Activated CD8-positive, alpha-beta memory T cell treated with anti-CD3 and anti-CD28 coated beads, Interleukin-2, amount 50 U/mL, for 1 hour (primary cell): Measurements from ENCODE around the gene MTIF3.
"Not testable (repeated sequence)": the region's sequence is repeated elsewhere in the genome, so short reads cannot be mapped to it uniquely, and the experiment has no call there.

Experiments
- DNase-seq: peaks from one replicate; pipeline ENCODE4 v3.0.0-alpha.2; 2020; ENCODE audit errors: extremely low read depth

Gene MTIF3

DNA sequence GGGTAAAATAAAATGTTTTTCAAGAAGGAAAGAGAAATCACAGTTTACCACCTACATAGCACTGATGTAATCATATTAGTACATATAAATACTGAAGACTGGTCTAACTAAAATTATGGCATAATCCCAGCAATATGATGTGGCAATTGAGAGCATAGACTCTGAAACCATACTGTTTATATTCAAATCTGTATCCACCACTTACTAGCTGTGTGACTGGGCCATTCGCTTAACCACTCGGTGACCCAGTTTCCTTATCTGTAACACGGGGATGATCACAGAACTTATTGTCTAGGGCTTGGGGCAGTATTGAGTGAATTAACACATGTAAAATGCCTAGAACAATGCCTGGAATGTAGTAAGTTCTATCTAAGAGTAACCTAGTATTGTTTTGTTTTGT is 39.0 kb downstream of the MTIF3 start:
- DNase-seq, result no peak

DNA sequence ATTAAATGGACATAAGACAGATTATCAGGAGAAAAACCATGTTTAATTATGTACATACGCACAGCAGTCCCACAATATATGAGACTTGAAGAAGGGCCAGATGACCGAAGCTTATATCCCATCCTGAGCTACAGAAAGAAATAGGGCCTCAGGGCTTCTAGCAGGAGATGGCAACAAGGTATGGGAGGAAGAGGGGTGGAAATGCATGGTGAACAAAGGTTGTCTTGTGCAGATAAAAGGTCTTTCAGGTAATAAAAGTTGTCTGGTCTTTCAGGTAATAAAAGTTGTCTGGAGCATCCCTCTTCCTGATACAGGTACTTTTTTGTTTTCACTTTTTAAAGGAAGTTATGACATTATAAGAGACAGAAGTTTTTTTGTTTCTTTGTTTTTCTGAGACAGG is 41.4 kb downstream of the MTIF3 start:
- DNase-seq, result no peak

DNA sequence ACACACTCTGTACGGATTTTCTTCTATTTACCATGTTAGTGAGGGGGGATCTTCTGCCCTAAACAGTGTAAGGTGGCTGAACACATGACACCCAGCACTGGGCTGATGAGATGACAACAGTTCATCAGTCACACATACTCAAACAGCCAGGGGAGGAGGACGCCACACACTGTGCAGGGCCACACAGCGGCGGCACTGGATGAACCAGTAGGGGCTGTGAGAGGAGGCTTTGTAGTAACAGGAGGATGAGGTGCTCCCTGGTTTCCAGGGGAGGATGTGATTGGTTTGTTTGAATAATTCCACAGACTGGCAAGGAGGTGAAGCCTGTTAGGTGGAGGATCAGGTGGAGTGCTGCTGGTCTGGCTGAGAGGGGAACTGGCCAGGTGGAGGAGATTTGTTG is 42.3 kb downstream of the MTIF3 start:
- DNase-seq, result no peak

DNA sequence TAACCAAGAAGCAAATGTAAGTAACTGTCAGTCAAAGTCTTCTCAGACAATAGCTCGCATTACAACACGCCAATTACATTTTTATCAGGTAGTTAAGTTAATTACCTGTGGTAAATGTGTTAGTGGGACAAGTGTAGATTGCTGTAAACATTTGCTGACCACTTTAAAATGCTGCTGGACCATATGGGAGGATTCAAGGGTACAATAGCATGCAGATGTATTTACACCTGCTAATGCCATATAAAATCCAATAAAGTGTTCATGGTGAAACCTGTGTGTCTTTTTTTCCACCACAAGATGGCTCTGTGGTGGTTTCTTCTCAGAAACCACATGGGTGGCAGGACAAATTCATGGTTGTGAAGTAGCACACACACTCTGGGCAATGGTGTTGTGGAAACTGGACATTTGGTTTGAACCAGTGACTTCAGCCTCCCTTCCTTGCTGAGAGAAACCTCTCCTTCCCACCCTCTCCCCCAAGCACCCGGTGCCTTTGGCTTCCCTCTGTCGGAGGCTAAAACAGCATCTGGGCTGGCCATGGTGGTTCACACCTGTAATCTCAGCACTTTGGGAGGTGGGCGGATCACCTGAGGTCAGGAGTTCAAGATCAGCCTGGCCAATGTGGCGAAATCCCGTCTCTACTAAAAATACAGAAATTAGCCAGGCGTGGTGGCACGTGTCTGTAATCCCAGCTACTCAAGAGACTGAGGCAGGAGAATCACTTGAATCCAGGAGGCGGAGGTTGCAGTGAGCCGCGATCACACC is 44.0 kb downstream of the MTIF3 start:
- no peak for DNase-seq

DNA sequence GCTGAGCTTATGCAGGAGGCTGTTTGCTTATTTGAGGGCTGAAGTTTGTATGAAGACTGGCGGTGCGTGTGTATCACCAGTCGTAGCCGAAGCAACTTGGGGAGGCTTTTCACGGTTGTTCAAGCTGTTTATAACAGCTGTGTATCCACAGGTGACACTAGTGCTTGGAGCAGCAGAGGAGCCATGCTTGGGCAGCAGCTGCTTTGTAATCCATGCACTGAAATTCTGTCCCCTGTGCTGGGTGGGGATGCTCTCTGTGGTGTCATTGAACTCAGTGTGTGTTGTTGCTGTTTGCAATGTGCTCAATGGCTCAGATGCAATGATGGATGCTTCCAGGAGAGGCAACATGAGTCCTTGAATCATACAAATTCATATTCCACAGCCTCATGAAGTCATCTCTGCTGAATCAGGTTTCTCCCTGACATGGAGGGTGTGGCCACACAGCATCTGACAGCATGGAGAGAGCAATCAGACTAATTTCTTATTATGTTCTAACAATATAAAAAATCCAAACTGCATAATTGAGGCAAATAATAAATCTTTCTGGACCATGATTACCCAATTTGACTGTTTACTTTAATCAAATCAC is 44.7 kb downstream of the MTIF3 start:
- no peak for DNase-seq

DNA sequence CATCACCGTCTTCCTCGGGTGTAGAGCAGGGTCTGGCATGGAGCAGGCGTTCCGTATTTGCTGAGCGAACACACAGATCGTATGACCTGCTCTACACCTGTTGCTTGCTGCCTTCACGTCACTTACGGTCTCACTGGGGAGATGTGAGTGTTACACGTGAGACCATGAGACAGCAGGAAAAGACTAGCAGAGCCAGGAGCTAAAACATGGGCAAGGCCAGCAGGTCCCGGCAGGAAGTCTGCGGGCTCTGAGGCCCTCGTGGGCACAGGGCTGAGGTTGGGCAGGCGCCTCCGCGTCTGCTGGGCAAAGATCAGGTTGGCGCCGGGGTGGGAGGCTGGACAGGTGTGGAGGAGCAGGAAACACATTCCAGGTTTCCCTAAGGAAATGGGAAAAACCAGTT is 45.7 kb downstream of the MTIF3 start:
- DNase-seq, result no peak

DNA sequence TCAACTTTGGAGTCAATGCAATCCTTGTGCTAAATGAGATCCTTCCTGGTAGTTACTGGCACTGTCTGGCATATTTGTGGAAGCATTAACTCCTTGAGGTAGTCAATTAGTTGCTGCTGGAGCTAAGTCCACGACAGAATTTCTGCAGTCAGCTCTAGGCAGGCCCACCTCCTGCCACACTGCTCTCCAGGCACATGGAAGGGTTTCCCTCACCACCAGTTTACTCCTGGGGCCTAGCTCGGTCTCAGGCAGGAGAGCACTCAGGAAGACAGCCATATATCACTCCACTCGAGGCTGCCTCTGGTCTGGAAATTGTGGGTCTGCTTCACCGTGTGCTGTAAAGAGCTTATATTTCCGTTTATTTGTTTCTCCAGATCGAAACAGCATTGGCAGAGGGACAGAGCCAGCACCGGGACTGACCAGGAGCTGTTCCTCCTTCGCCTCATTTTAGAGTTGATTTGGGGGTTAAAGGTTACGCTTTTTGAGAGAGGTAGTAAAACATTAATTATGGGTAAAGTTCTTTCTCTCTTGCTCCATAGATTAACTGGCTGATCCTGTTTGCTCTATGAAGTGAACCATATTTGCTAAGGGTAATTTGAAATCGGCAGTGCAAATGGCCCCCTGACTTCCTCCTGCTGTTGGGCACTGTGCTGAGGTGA is 46.5 kb downstream of the MTIF3 start:
- no peak for DNase-seq

DNA sequence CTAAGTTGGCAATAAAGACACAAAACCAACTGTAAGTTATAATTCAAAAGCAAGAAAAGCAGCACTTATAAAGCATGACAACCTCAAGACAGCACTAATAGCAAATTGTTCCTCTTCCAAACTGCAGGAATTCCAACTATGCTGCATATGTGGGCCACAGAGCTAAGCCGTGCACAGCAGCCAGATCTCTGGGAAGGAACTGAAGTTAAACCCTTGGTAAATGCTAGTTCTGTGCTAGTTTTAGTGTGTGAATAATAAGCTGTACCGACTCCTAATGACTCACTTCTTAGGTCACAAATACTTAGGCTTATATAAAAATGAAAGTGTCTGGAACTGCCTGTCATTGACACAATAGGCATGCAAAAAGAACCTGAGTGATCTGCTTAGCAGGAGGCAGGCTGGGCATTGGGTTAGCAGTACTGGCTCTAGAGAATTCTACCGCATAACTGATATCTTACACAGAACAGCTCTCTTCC is 47.1 kb downstream of the MTIF3 start:
- DNase-seq, result no peak

DNA sequence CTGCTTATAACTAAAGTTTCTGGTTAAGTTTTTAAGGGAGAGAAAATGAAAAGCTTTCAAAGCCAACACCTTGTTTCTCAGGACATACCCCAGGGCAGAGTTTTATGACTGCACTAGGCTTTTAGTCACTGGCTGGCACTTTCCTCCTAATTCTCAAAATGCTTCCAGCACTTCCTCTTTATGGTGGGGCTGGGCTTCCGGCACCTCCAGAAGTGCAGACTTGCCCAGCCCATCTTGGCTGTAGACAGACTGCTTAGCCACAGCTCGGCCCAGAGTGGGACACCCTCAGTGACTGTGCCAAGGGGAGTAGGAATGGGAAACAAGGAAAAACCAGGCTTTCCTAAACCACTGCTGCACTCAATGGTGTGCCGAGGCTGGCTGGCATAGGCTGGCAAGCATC is 49.2 kb downstream of the MTIF3 start:
- DNase-seq, result no peak

DNA sequence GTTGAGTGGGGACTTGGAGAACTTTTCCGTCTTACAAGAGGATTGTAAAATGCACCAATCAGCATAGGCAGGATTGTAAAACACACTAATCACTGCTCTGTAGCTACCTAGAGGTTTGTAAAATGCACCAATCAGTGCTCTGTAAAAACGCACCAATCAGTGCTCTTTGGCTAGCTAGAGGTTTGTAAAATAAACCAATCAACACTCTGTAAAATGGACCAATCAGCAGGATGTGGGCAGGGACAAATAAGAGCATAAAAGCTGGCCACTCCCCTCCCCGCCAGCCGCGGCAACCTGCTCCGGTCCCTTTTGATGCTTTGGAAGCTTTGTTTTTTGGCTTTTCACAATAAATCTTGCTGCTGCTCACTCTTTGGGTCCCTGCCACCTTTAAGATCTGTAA is 50.0 kb downstream of the MTIF3 start:
- not testable (repeated sequence) for DNase-seq

DNA sequence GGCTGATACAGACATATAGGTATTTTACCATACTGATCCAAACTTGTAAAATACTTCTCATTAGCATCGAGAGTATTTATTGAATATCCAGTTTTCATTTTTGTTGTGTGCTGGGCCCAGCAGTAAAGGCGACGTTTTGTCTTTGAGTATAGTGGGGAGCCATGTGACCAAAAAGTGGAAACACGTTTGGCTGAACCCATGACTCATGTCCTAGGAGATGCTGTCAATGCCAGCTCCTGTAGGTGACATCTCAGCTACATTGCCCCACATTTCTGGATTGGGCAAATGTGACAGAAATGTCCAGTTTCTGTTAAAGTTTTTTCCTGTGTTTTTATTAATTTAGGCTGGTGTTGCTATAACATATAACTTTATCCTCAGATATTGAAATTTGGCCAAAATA is 52.0 kb downstream of the MTIF3 start:
- DNase-seq, result no peak

DNA sequence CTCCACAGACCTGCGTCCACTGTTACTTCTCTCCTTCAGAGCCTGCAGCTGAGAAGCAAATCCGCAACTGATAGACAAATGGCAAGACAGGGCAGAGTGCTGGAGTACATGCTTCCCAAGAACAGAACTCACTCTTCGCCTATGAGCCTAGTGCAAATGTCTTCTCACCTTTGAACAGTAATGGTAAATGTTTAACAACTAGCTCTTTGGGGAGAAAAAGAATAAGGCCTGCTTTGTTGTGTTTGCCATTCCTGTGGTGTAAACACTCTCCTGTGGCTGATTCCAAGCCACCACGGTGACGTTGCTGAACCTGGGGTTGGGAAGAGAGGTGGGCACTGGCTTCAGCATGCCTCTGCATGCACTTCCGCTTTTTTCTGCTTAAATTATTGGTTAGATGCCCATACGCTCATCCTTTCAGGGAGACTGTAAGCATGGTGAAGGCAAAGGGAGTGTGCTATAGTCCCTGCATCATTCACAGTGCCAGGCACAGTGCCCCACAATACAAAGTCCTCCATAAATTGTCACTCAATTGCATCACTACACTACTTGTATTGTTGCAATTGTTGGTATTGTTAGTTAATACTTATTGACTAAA is 54.0 kb downstream of the MTIF3 start:
- DNase-seq, result no peak

DNA sequence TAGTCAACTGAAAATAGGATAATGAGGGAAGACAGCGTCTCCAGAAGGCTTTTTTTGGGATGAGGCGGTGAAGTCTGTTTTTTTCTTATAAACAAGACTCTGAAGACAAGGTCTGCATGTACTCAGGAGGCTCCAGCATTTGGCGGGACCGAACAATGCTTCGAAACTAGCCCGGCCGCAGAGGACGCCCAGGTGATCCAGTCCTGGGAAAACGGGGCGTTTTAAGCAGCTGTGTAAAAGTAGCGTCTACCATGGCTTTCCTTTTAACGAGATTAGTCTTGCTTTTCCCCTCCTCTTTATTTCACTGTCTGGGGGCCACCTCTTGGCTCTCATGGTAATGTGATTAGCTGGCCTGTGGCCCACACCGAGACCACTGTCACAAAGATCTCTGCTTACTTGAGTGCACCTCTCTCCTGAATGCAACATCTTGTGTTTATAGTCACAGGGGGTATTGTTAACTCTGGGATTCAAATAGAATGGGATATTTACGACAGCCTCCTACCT is 55.3 kb downstream of the MTIF3 start:
- DNase-seq, result no peak

DNA sequence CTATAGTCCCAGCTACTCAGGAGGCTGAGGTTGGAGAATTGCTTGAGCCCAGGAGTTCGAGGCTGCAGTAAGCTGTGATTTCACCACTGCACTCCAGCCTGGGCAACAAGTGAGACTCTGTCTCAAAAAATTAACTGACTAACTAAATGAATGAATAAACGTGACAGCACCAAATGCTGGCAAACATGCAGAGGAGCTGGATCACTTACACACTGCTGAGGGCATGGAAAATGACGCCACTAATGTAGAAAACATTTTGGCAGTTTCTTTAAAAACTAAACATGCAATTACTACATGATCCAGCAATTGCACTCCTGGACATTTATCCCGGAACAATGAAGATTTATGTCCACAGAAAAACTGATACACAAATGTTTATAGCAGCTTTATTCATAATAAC is 57.3 kb downstream of the MTIF3 start:
- no peak for DNase-seq

DNA sequence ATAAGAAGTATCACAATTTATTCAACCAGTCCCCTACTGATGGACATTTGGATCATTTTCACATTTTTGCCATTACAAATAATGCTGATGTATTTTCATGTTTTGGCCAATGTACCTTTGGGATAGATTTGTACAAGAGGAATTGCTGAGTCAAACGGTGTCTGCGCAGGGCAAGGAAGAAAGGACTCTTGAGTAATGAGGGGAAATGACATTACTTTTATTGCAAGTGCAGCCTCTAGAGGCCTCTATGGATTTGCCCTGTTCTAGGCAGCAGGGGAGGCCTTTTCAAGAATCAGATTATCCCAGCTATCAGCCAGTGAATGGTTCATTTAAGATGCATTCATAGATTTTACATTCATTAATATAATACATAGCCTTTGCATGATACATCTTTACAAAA is 58.9 kb downstream of the MTIF3 start:
- no peak for DNase-seq

DNA sequence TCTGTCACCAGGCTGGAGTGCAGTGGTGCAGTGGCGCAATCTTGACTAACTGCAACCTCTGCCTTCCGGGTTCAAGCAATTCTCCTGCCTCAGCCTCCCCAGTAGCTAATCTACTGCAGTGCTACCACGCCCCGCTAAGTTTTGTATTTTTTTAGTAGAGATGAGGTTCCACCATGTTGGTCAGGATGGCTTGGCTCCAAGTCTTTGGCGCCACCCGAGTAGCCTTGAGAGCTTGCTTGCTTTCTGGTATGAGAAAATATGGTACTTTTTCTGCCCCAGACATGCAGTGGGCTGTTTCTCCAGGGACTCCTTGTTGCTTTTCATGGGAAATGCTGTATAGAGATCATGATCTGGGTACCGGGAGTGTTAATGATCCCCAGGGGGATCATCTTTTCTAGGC is 60.5 kb downstream of the MTIF3 start:
- no peak for DNase-seq

DNA sequence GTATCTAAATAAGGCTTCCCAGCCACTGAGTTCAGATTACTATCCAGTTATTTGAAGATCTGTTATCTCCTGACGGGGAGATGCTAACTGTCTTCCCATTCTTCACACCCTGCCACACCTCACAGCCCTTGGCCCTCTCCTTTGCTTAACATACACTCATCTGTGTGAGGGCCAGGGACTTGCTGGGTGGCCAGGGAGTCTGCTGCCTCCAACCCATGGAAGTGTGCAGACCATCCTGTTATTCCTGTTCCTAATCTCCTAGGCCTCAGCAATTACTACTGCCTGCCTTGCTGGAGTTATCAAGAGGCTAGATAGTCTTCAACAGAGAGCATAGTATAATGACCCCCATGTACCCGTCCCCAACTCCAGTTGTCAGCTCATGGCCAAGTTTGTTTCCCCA is 62.1 kb downstream of the MTIF3 start:
- DNase-seq, result no peak
